Measurements from ENCODE around the gene PHETA2. TPM values are rescaled to one million over a fixed set of nuclear protein-coding genes. Genes with fewer than 3 reads are reported as not detected.
"Not testable (repeated sequence)": the region's sequence is repeated elsewhere in the genome, so short reads cannot be mapped to it uniquely, and the experiment has no call there.

Gene PHETA2
- total RNA-seq, 1 donor from 2014 or later, result 9.3 TPM

GRCh38 chr22:42104332-42104860 is 30.3 kb downstream of the PHETA2 start:
- not testable (repeated sequence) for DNase-seq (ENCODE audit: low read depth)

- DNase-seq (ENCODE audit: low read depth), result no peak
Measured at GRCh38 chr22:42108848-42109247, 34.8 kb downstream of the PHETA2 start.

- DNase-seq (ENCODE audit: low read depth), result no peak
Measured at GRCh38 chr22:42111798-42112197, 37.8 kb downstream of the PHETA2 start.

- DNase-seq (ENCODE audit: low read depth), result not testable (repeated sequence)
Measured at GRCh38 chr22:42112793-42113192, 38.7 kb downstream of the PHETA2 start.

GRCh38 chr22:42114721-42115120 is 40.7 kb downstream of the PHETA2 start:
- DNase-seq (ENCODE audit: low read depth), result no peak

- DNase-seq (ENCODE audit: low read depth), result not testable (repeated sequence)
Measured at GRCh38 chr22:42115420-42115830, 41.4 kb downstream of the PHETA2 start.

- DNase-seq (ENCODE audit: low read depth), result peak; percentile 18
Measured at GRCh38 chr22:42116848-42117424, 42.9 kb downstream of the PHETA2 start.

- DNase-seq (ENCODE audit: low read depth), result not testable (repeated sequence)
Measured at GRCh38 chr22:42120231-42121021, 46.4 kb downstream of the PHETA2 start.

GRCh38 chr22:42123529-42123928 is 49.5 kb downstream of the PHETA2 start:
- DNase-seq (ENCODE audit: low read depth), result not testable (repeated sequence)

GRCh38 chr22:42127606-42128005 is 53.6 kb downstream of the PHETA2 start:
- no peak for DNase-seq (ENCODE audit: low read depth)

- DNase-seq (ENCODE audit: low read depth), result not testable (repeated sequence)
Measured at GRCh38 chr22:42128007-42128406, 54.0 kb downstream of the PHETA2 start.

Other genes with a start within 250 kb of the PHETA2 start
- 39.8 and 80.3 TPM in 2 replicates for gene SREBF2, start 241.1 kb upstream of the PHETA2 start, total RNA-seq
- gene SHISA8, start 159.2 kb upstream of the PHETA2 start, total RNA-seq, result not detected in 2 replicates
- 0.15 and 0.17 TPM in 2 replicates for gene TNFRSF13C, start 147.4 kb upstream of the PHETA2 start, total RNA-seq
- gene CENPM, start 127.1 kb upstream of the PHETA2 start, total RNA-seq, result 1.8 and 10.8 TPM in 2 replicates
- 0.05 and 0.35 TPM in 2 replicates for gene SEPTIN3, start 104.8 kb upstream of the PHETA2 start, total RNA-seq
- gene WBP2NL, start 75.5 kb upstream of the PHETA2 start, total RNA-seq, result 0.17 and 1.1 TPM in 2 replicates
- gene NAGA, start 3.4 kb upstream of the PHETA2 start, total RNA-seq, result 31.4 TPM in 2 replicates
- 1.7 and 4.5 TPM in 2 replicates for gene SMDT1, start 5.5 kb downstream of the PHETA2 start, total RNA-seq
- 36.5 and 76.1 TPM in 2 replicates for gene NDUFA6, start 16.5 kb downstream of the PHETA2 start, total RNA-seq
- 0.17 and 0.89 TPM in 2 replicates for gene CYP2D6, start 56.6 kb downstream of the PHETA2 start, total RNA-seq
- gene TCF20, start 196.4 kb downstream of the PHETA2 start, total RNA-seq, result 23.3 and 44.0 TPM in 2 replicates

Data from renal cortical epithelial cell (primary cell).